SK-N-SH (cell line): ENCODE results near the gene RPS6KB2.

Experiments
- CHD2 ChIP-seq: fragments of 150-350 bp; IDR thresholded peaks from 2 replicates; pipeline ENCODE4 v1.6.1; 2018; ENCODE audit warnings: low read length; ENCODE audit not compliant: partially characterized antibody
- EP300 ChIP-seq, 2 experiments: IDR thresholded peaks; 2 replicates each; pipeline versions ENCODE4 v1.4.0 to v1.6.1; 2012; ENCODE audit warnings: borderline replicate concordance in 1 of 2, low read depth in 1 of 2, low read length in 1 of 2
- EZH2phosphoT487 ChIP-seq: fragments of 200-600 bp; sonication (generic); IDR thresholded peaks from 2 replicates; pipeline ENCODE4 v1.6.1; 2017; ENCODE audit warnings: low read depth, mixed run types, mild to moderate bottlenecking, antibody characterized with exemption, moderate library complexity, borderline replicate concordance
- GABPA ChIP-seq: IDR thresholded peaks from 2 replicates; pipeline ENCODE4 v1.4.0; 2012; ENCODE audit warnings: low read depth, mild to moderate bottlenecking
- POLR2AphosphoS5 ChIP-seq: IDR thresholded peaks from 2 replicates; pipeline ENCODE4 v1.6.1; 2012; ENCODE audit warnings: low read depth, low read length
- RXRA ChIP-seq: IDR thresholded peaks from 2 replicates; pipeline ENCODE4 v1.4.0; 2012; ENCODE audit warnings: low read depth, mild to moderate bottlenecking, borderline replicate concordance
- SIN3A ChIP-seq: IDR thresholded peaks from 2 replicates; pipeline ENCODE4 v1.6.1; 2012; ENCODE audit warnings: low read depth, mild to moderate bottlenecking, low read length, moderate library complexity, borderline replicate concordance
- TF ChIP-seq, protein P1 (sequence below): fragments of 200-600 bp; sonication (generic); IDR thresholded peaks from 2 replicates; pipeline ENCODE4 v1.6.1; 2017; ENCODE audit warnings: antibody characterized with exemption, mild to moderate bottlenecking, moderate library complexity
- TF ChIP-seq, protein P2 (sequence below): IDR thresholded peaks from 2 replicates; pipeline ENCODE4 v1.4.0; 2012; ENCODE audit warnings: low read depth, borderline replicate concordance

DNA sequence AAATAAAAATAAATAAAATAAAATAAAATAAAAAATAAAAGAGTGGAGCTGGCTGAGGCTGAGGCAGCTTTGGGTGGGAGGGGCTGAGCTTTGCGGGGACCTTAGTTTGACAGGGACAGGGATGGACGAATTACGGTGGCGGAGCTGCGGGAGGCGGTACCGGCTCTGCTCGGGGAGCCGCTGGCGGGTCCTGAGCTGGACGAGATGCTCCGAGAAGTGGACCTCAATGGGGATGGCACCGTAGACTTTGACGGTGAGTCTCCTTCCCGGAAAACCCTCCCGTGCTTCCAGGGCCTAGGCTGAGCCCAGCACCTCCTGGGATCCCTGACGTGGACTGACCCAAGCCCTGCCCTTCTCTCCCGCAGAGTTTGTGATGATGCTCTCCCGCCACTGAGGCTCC is 30.0 kb downstream of the RPS6KB2 start:
- TF ChIP-seq, protein P1, sequence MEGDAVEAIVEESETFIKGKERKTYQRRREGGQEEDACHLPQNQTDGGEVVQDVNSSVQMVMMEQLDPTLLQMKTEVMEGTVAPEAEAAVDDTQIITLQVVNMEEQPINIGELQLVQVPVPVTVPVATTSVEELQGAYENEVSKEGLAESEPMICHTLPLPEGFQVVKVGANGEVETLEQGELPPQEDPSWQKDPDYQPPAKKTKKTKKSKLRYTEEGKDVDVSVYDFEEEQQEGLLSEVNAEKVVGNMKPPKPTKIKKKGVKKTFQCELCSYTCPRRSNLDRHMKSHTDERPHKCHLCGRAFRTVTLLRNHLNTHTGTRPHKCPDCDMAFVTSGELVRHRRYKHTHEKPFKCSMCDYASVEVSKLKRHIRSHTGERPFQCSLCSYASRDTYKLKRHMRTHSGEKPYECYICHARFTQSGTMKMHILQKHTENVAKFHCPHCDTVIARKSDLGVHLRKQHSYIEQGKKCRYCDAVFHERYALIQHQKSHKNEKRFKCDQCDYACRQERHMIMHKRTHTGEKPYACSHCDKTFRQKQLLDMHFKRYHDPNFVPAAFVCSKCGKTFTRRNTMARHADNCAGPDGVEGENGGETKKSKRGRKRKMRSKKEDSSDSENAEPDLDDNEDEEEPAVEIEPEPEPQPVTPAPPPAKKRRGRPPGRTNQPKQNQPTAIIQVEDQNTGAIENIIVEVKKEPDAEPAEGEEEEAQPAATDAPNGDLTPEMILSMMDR: no peak
- TF ChIP-seq GABPA: no peak
- no peak for TF ChIP-seq RXRA
- no peak for TF ChIP-seq SIN3A
- TF ChIP-seq EP300 (IDR thresholded peaks at IDR 0.05; ENCODE audit: borderline replicate concordance in 1 of 2, low read depth in 1 of 2, low read length in 1 of 2): no peak
- TF ChIP-seq, protein P2, sequence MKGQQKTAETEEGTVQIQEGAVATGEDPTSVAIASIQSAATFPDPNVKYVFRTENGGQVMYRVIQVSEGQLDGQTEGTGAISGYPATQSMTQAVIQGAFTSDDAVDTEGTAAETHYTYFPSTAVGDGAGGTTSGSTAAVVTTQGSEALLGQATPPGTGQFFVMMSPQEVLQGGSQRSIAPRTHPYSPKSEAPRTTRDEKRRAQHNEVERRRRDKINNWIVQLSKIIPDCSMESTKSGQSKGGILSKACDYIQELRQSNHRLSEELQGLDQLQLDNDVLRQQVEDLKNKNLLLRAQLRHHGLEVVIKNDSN: no peak
- no peak for TF ChIP-seq CHD2
- TF ChIP-seq EZH2phosphoT487: no peak
- no peak for TF ChIP-seq POLR2AphosphoS5
